Testis (tissue), 2 donors: Measurements from ENCODE around the gene ARSJ.

Source experiments
- POLR2A ChIP-seq: fragments of 450-650 bp; IDR thresholded peaks from one replicate; pipeline ENCODE4 v1.6.1; 2017; ENCODE audit warnings: antibody characterized with exemption, mild to moderate bottlenecking, moderate library complexity
- TF ChIP-seq, protein P1 (sequence below), 3 experiments: fragments of 450-650 bp in 2 of 3; fragments of 200-600 bp in 1 of 3; sonication (generic) in 1 of 3; IDR thresholded peaks; one replicate each; pipeline ENCODE4 v1.5.1; 2016 to 2019; ENCODE audit warnings: antibody characterized with exemption in 3 of 3, mild to moderate bottlenecking in 2 of 3, moderate library complexity in 1 of 3

GRCh38 chr4:113957956-113958355 is 21.5 kb downstream of the ARSJ start:
- TF ChIP-seq, protein P1, sequence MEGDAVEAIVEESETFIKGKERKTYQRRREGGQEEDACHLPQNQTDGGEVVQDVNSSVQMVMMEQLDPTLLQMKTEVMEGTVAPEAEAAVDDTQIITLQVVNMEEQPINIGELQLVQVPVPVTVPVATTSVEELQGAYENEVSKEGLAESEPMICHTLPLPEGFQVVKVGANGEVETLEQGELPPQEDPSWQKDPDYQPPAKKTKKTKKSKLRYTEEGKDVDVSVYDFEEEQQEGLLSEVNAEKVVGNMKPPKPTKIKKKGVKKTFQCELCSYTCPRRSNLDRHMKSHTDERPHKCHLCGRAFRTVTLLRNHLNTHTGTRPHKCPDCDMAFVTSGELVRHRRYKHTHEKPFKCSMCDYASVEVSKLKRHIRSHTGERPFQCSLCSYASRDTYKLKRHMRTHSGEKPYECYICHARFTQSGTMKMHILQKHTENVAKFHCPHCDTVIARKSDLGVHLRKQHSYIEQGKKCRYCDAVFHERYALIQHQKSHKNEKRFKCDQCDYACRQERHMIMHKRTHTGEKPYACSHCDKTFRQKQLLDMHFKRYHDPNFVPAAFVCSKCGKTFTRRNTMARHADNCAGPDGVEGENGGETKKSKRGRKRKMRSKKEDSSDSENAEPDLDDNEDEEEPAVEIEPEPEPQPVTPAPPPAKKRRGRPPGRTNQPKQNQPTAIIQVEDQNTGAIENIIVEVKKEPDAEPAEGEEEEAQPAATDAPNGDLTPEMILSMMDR (IDR thresholded peaks at IDR 0.05), result no peak
- no peak for TF ChIP-seq POLR2A
